Ovary (tissue), 3 donors: ENCODE results near the gene GALNT17.

Experiments used
- EP300 ChIP-seq: sonication (generic); formaldehyde crosslinking; IDR thresholded peaks from one replicate; pipeline ENCODE4 v1.6.1; 2017; ENCODE audit warnings: antibody characterized with exemption
- POLR2A ChIP-seq: fragments of 450-650 bp; IDR thresholded peaks from one replicate; pipeline ENCODE4 v1.6.1; 2017; ENCODE audit warnings: antibody characterized with exemption, mild to moderate bottlenecking, moderate library complexity
- TF ChIP-seq, protein P1 (sequence below), 3 donors: fragments of 450-650 bp in 2 of 3; fragments of 200-600 bp in 1 of 3; IDR thresholded peaks; one replicate each; pipeline versions ENCODE4 v1.5.1 to v1.8.0; 2016 to 2022; ENCODE audit warnings: antibody characterized with exemption in 3 of 3, mild to moderate bottlenecking in 1 of 3
- donor health status: DM: no; HTN: no; CAD: no.

DNA sequence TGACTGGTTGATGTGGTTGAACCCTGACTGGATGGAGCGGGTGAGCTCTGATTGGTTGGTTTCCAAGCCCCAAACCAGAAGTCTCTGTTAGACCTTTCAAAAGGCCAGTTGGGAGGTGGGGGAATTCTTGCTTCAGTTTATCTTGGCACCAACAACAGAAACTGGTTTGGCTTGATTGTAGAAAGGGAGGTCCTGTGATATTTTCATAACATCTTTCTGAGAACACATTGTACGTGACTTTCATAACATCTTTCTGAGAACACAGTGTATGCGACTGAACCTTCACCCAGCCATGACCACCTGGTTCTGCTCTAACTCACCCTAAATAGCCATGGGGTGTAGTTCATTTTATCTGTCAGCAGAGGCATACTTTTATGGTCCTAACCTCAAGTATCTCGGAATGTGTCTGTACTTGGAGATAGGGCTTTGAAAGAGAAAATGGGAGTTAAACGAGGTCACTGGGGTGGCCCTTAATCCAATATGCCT lies 88.3 kb downstream of the GALNT17 start:
- TF ChIP-seq, protein P1, sequence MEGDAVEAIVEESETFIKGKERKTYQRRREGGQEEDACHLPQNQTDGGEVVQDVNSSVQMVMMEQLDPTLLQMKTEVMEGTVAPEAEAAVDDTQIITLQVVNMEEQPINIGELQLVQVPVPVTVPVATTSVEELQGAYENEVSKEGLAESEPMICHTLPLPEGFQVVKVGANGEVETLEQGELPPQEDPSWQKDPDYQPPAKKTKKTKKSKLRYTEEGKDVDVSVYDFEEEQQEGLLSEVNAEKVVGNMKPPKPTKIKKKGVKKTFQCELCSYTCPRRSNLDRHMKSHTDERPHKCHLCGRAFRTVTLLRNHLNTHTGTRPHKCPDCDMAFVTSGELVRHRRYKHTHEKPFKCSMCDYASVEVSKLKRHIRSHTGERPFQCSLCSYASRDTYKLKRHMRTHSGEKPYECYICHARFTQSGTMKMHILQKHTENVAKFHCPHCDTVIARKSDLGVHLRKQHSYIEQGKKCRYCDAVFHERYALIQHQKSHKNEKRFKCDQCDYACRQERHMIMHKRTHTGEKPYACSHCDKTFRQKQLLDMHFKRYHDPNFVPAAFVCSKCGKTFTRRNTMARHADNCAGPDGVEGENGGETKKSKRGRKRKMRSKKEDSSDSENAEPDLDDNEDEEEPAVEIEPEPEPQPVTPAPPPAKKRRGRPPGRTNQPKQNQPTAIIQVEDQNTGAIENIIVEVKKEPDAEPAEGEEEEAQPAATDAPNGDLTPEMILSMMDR (IDR thresholded peaks at IDR 0.05) = peak in 1 of 3 donors; percentile 67
- TF ChIP-seq POLR2A (no peak), EP300 (peak; percentile 75)
